ENCODE measurements around the gene GCSH. TPM values are rescaled to one million over a fixed set of nuclear protein-coding genes. Genes with fewer than 3 reads are reported as not detected.

The GCSH gene
- total and polyA plus RNA-seq, 2 of the 13 experiments (the other 11 are each of a cell fraction or from before 2014, with no cell fraction given): 35.9 to 103 TPM

- no peak for TF ChIP-seq STAT6 (CRISPR knock-in tag; IDR thresholded peaks at IDR 0.05; ENCODE audit: borderline replicate concordance)
- TF ChIP-seq CCAR2 (optimal IDR thresholded peaks at IDR 0.05; ENCODE audit: low read depth, low read length): no peak
- no peak for TF ChIP-seq ZNF740 (CRISPR knock-in tag; IDR thresholded peaks at IDR 0.05)
- TF ChIP-seq TRAFD1 (CRISPR knock-in tag; IDR thresholded peaks at IDR 0.05; ENCODE audit: borderline replicate concordance): no peak
- TF ChIP-seq SNRNP70 (IDR thresholded peaks at IDR 0.05; ENCODE audit: low read depth, low read length): no peak
- no peak for TF ChIP-seq SKIL (CRISPR knock-in tag; IDR thresholded peaks at IDR 0.05; ENCODE audit: borderline replicate concordance)
- no peak for TF ChIP-seq HCFC1 (IDR thresholded peaks at IDR 0.05; ENCODE audit: low read depth, low read length)
- no peak for TF ChIP-seq MLLT10 (CRISPR knock-in tag; IDR thresholded peaks at IDR 0.05)
- TF ChIP-seq ZNF747 (CRISPR knock-in tag; IDR thresholded peaks at IDR 0.05; ENCODE audit: borderline replicate concordance): no peak
- no peak for TF ChIP-seq CSRNP2 (CRISPR knock-in tag; conservative IDR thresholded peaks at IDR 0.05; ENCODE audit: low read depth)
- TF ChIP-seq AHR (CRISPR knock-in tag; IDR thresholded peaks at IDR 0.05): no peak
- TF ChIP-seq NKX3-1 (CRISPR knock-in tag; IDR thresholded peaks at IDR 0.05): no peak
- no peak for TF ChIP-seq ARID2 (CRISPR knock-in tag; IDR thresholded peaks at IDR 0.05; ENCODE audit: borderline replicate concordance)
- peak; percentile 6; the same call in 1 of the 2 replicates for TF ChIP-seq ZMYM2 (CRISPR knock-in tag; IDR thresholded peaks at IDR 0.05)
- no peak for TF ChIP-seq ZNF329 (CRISPR knock-in tag; IDR thresholded peaks at IDR 0.05; ENCODE audit: low read depth)
- TF ChIP-seq KMT2B (CRISPR knock-in tag; IDR thresholded peaks at IDR 0.05): no peak
- peak; percentile 54; the same call in 1 of the 2 replicates for TF ChIP-seq ADNP (CRISPR knock-in tag; IDR thresholded peaks at IDR 0.05)
- TF ChIP-seq CENPT (CRISPR knock-in tag; IDR thresholded peaks at IDR 0.05; ENCODE audit: low read depth): no peak
- TF ChIP-seq TEF (CRISPR knock-in tag; IDR thresholded peaks at IDR 0.05): no peak
Measured at GRCh38 chr16:81106826-81107503, 10.8 kb upstream of the GCSH start (continued).
